ENCODE results near the gene FSTL5. TPM values are rescaled to one million over a fixed set of nuclear protein-coding genes. Genes with fewer than 3 reads are reported as not detected.

Gene FSTL5
- total and polyA plus RNA-seq, 2 of the 8 experiments (the other 6 are each of a cell fraction or from before 2014, with no cell fraction given), result 0.09 to 0.32 TPM

- Histone ChIP-seq H3K18ac (ENCODE audit: extremely low read depth, low read length) (no peak overlapping the region), H2BK15ac (ENCODE audit: low read length) (no peak overlapping the region), H4K5ac (ENCODE audit: insufficient read length, low read depth, low read length) (no peak overlapping the region), H4K91ac (replicated peaks; ENCODE audit: insufficient read length, low read length) (no peak overlapping the region), H2BK5ac (ENCODE audit: low read depth, low read length) (no peak overlapping the region), H3K36me3 (ENCODE audit: control insufficient read depth in 2 of 4, insufficient read depth in 4 of 4, low read length in 3 of 4) (no peaks in the 10 kb centered on the region), H3K9me3 (ENCODE audit: insufficient read depth in 2 of 2, low read depth in 1 of 2, low read length in 1 of 2) (no peaks in the 10 kb centered on the region), H3K23ac (ENCODE audit: insufficient read length) (no peak overlapping the region), H3K79me2 (ENCODE audit: control insufficient read depth in 1 of 2, insufficient read depth in 2 of 2, low read length in 2 of 2) (no peaks in the 10 kb centered on the region), H3K9ac (replicated peaks in 1 of 4; ENCODE audit: extremely low read depth in 1 of 4, low read depth in 3 of 4, low read length in 3 of 4) (no peak overlapping the region), H4K20me1 (replicated peaks in 1 of 2; ENCODE audit: control insufficient read depth in 1 of 2, insufficient read depth in 2 of 2, low read length in 2 of 2) (no peaks in the 10 kb centered on the region), H3K14ac (ENCODE audit: insufficient read length) (no peak overlapping the region), H3K23me2 (ENCODE audit: low read depth, low read length) (no peaks in the 10 kb centered on the region), H3K79me1 (ENCODE audit: low read depth, low read length) (no peaks in the 10 kb centered on the region), H2BK20ac (ENCODE audit: low read length) (no peak overlapping the region), H3K4me2 (ENCODE audit: insufficient read depth in 1 of 2, low read depth in 2 of 2, low read length in 2 of 2) (no peak overlapping the region), H3K4me1 (replicated peaks in 1 of 4; ENCODE audit: control insufficient read depth in 3 of 4, insufficient read depth in 4 of 4, low read length in 3 of 4) (no peaks in the 10 kb centered on the region), H2AFZ (ENCODE audit: low read length) (no peak overlapping the region), H2BK120ac (replicated peaks; ENCODE audit: low read depth, low read length) (no peak overlapping the region), H3K56ac (replicated peaks; ENCODE audit: insufficient read length, low read depth, low read length) (no peak overlapping the region), H2AK5ac (ENCODE audit: low read depth, low read length) (no peak overlapping the region), H2BK12ac (ENCODE audit: low read depth, low read length) (no peak overlapping the region), H3K4me3 (ENCODE audit: extremely low read depth in 1 of 4, insufficient read depth in 2 of 4, low read depth in 3 of 4, low read length in 4 of 4) (no peak overlapping the region), H4K8ac (ENCODE audit: extremely low read depth, insufficient read depth, low read length) (no peak overlapping the region), H3K27me3 (replicated peaks in 1 of 4; ENCODE audit: control insufficient read depth in 3 of 4, extremely low read depth in 1 of 4, insufficient read depth in 3 of 4, low read length in 3 of 4) (no peaks in the 10 kb centered on the region), H3K4ac (replicated peaks; ENCODE audit: insufficient read length, low read depth, low read length) (no peak overlapping the region), H3K27ac (ENCODE audit: low read depth, low read length) (no peak overlapping the region)
- DNase-seq (ENCODE audit: low read depth in 1 of 2, low spot score in 2 of 2) (no peak), FAIRE-seq (no peak)
- WGBS, 2 experiments (ENCODE audit: extremely low coverage in 1 of 2, insufficient coverage in 1 of 2, insufficient read length in 1 of 2, insufficient replicate concordance in 2 of 2, low coverage in 1 of 2, low lambda C conversion rate in 2 of 2, missing lambda C conversion rate in 1 of 2), result 81% methylated on average over 1 of the region's 1 CpG; no CpG with 5 or more reads in 1 of the 2 experiments
- POLR2A ChIA-PET (ENCODE audit: partially characterized antibody), result no interaction called here
- CTCF ChIA-PET (ENCODE audit: partially characterized antibody), result no interaction called here
- TF ChIP-seq, protein P1, sequence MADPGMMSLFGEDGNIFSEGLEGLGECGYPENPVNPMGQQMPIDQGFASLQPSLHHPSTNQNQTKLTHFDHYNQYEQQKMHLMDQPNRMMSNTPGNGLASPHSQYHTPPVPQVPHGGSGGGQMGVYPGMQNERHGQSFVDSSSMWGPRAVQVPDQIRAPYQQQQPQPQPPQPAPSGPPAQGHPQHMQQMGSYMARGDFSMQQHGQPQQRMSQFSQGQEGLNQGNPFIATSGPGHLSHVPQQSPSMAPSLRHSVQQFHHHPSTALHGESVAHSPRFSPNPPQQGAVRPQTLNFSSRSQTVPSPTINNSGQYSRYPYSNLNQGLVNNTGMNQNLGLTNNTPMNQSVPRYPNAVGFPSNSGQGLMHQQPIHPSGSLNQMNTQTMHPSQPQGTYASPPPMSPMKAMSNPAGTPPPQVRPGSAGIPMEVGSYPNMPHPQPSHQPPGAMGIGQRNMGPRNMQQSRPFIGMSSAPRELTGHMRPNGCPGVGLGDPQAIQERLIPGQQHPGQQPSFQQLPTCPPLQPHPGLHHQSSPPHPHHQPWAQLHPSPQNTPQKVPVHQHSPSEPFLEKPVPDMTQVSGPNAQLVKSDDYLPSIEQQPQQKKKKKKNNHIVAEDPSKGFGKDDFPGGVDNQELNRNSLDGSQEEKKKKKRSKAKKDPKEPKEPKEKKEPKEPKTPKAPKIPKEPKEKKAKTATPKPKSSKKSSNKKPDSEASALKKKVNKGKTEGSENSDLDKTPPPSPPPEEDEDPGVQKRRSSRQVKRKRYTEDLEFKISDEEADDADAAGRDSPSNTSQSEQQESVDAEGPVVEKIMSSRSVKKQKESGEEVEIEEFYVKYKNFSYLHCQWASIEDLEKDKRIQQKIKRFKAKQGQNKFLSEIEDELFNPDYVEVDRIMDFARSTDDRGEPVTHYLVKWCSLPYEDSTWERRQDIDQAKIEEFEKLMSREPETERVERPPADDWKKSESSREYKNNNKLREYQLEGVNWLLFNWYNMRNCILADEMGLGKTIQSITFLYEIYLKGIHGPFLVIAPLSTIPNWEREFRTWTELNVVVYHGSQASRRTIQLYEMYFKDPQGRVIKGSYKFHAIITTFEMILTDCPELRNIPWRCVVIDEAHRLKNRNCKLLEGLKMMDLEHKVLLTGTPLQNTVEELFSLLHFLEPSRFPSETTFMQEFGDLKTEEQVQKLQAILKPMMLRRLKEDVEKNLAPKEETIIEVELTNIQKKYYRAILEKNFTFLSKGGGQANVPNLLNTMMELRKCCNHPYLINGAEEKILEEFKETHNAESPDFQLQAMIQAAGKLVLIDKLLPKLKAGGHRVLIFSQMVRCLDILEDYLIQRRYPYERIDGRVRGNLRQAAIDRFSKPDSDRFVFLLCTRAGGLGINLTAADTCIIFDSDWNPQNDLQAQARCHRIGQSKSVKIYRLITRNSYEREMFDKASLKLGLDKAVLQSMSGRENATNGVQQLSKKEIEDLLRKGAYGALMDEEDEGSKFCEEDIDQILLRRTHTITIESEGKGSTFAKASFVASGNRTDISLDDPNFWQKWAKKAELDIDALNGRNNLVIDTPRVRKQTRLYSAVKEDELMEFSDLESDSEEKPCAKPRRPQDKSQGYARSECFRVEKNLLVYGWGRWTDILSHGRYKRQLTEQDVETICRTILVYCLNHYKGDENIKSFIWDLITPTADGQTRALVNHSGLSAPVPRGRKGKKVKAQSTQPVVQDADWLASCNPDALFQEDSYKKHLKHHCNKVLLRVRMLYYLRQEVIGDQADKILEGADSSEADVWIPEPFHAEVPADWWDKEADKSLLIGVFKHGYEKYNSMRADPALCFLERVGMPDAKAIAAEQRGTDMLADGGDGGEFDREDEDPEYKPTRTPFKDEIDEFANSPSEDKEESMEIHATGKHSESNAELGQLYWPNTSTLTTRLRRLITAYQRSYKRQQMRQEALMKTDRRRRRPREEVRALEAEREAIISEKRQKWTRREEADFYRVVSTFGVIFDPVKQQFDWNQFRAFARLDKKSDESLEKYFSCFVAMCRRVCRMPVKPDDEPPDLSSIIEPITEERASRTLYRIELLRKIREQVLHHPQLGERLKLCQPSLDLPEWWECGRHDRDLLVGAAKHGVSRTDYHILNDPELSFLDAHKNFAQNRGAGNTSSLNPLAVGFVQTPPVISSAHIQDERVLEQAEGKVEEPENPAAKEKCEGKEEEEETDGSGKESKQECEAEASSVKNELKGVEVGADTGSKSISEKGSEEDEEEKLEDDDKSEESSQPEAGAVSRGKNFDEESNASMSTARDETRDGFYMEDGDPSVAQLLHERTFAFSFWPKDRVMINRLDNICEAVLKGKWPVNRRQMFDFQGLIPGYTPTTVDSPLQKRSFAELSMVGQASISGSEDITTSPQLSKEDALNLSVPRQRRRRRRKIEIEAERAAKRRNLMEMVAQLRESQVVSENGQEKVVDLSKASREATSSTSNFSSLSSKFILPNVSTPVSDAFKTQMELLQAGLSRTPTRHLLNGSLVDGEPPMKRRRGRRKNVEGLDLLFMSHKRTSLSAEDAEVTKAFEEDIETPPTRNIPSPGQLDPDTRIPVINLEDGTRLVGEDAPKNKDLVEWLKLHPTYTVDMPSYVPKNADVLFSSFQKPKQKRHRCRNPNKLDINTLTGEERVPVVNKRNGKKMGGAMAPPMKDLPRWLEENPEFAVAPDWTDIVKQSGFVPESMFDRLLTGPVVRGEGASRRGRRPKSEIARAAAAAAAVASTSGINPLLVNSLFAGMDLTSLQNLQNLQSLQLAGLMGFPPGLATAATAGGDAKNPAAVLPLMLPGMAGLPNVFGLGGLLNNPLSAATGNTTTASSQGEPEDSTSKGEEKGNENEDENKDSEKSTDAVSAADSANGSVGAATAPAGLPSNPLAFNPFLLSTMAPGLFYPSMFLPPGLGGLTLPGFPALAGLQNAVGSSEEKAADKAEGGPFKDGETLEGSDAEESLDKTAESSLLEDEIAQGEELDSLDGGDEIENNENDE (IDR thresholded peaks at IDR 0.05; ENCODE audit: insufficient replicate concordance, low read length), result no peak
Measured at GRCh38 chr4:161893566-161893965, 270.2 kb downstream of the FSTL5 start.

Measured in H1 (cell line).